Measurements from ENCODE around the gene NIT1. TPM values are rescaled to one million over a fixed set of nuclear protein-coding genes. Genes with fewer than 3 reads are reported as not detected.

Gene NIT1
- total RNA-seq, 1 donor from 2014 or later: 58.6 TPM

GRCh38 chr1:161086457-161086856, 31.4 kb upstream of the NIT1 start:
- Mint-ChIP-seq H3K27me3 (no peaks in the 10 kb centered on the region), H3K9me3 (ENCODE audit: low read depth) (no peaks in the 10 kb centered on the region), H3K4me1 (ENCODE audit: low read depth) (peaks cover 35% of the 10 kb centered on the region), H3K4me3 (ENCODE audit: low read depth) (no peak overlapping the region), H3K27ac (no peak overlapping the region), H3K36me3 (ENCODE audit: insufficient read depth) (no peaks in the 10 kb centered on the region)
- DNase-seq (ENCODE audit: low spot score, unreplicated experiment): no peak
- TF ChIP-seq CTCF (IDR thresholded peaks at IDR 0.05; ENCODE audit: unreplicated experiment): no peak

GRCh38 chr1:161088587-161089110, 29.3 kb upstream of the NIT1 start:
- no peaks in the 10 kb centered on the region for H3K9me3 Mint-ChIP-seq (ENCODE audit: low read depth)
- H3K36me3 Mint-ChIP-seq (ENCODE audit: insufficient read depth): no peaks in the 10 kb centered on the region
- H3K4me1 Mint-ChIP-seq (ENCODE audit: low read depth): peaks cover 26% of the 10 kb centered on the region
- no peaks in the 10 kb centered on the region for H3K27me3 Mint-ChIP-seq
- peak overlapping the region; percentile 87 for H3K27ac Mint-ChIP-seq
- H3K4me3 Mint-ChIP-seq (ENCODE audit: low read depth): peak overlapping the region; percentile 50
- no peak for TF ChIP-seq CTCF (IDR thresholded peaks at IDR 0.05; ENCODE audit: unreplicated experiment)
- DNase-seq (ENCODE audit: low spot score, unreplicated experiment): no peak

GRCh38 chr1:161089251-161089924, 28.5 kb upstream of the NIT1 start, which contains the start of gene NECTIN4:
Gene NECTIN4 (minus strand): TSS chr1:161089558. CDS start chr1:161089296, 262 bp downstream.
- H3K9me3 Mint-ChIP-seq (ENCODE audit: low read depth): no peaks in the 10 kb centered on the region
- no peaks in the 10 kb centered on the region for H3K27me3 Mint-ChIP-seq
- H3K4me3 Mint-ChIP-seq (ENCODE audit: low read depth): peak within 1 kb of the TSS; percentile 50
- no peaks in the 10 kb centered on the region for H3K36me3 Mint-ChIP-seq (ENCODE audit: insufficient read depth)
- H3K4me1 Mint-ChIP-seq (ENCODE audit: low read depth): peaks cover 18% of the 10 kb centered on the region
- TF ChIP-seq CTCF (IDR thresholded peaks at IDR 0.05; ENCODE audit: unreplicated experiment): no peak
- peak within 1 kb of the TSS; percentile 87 for H3K27ac Mint-ChIP-seq
- no peak for DNase-seq (ENCODE audit: low spot score, unreplicated experiment)

- no peak overlapping the region for H3K27ac Mint-ChIP-seq
- no peak for DNase-seq (ENCODE audit: low spot score, unreplicated experiment)
- no peaks in the 10 kb centered on the region for H3K9me3 Mint-ChIP-seq (ENCODE audit: low read depth)
- H3K36me3 Mint-ChIP-seq (ENCODE audit: insufficient read depth): no peaks in the 10 kb centered on the region
- no peak overlapping the region for H3K4me3 Mint-ChIP-seq (ENCODE audit: low read depth)
- no peak for TF ChIP-seq CTCF (IDR thresholded peaks at IDR 0.05; ENCODE audit: unreplicated experiment)
- peaks cover 3% of the 10 kb centered on the region for H3K27me3 Mint-ChIP-seq
- H3K4me1 Mint-ChIP-seq (ENCODE audit: low read depth): peaks cover 14% of the 10 kb centered on the region
These were observed 28.0 kb upstream of the NIT1 start for GRCh38 chr1:161089938-161090337.

- Mint-ChIP-seq H3K36me3 (ENCODE audit: insufficient read depth) (no peaks in the 10 kb centered on the region), H3K27ac (peak overlapping the region; percentile 40), H3K4me1 (ENCODE audit: low read depth) (peaks cover 11% of the 10 kb centered on the region), H3K27me3 (peaks cover 6% of the 10 kb centered on the region), H3K9me3 (ENCODE audit: low read depth) (no peaks in the 10 kb centered on the region), H3K4me3 (ENCODE audit: low read depth) (no peak overlapping the region)
- TF ChIP-seq CTCF (IDR thresholded peaks at IDR 0.05; ENCODE audit: unreplicated experiment): no peak
- no peak for DNase-seq (ENCODE audit: low spot score, unreplicated experiment)
These were observed 27.3 kb upstream of the NIT1 start for GRCh38 chr1:161090617-161091016.
